ENCODE results near the gene CHMP6. TPM values are rescaled to one million over a fixed set of nuclear protein-coding genes. Genes with fewer than 3 reads are reported as not detected.

CHMP6 gene
- total RNA-seq, 3 donors from 2014 or later = 18.6 to 30.2 (median 27.7) TPM

DNA sequence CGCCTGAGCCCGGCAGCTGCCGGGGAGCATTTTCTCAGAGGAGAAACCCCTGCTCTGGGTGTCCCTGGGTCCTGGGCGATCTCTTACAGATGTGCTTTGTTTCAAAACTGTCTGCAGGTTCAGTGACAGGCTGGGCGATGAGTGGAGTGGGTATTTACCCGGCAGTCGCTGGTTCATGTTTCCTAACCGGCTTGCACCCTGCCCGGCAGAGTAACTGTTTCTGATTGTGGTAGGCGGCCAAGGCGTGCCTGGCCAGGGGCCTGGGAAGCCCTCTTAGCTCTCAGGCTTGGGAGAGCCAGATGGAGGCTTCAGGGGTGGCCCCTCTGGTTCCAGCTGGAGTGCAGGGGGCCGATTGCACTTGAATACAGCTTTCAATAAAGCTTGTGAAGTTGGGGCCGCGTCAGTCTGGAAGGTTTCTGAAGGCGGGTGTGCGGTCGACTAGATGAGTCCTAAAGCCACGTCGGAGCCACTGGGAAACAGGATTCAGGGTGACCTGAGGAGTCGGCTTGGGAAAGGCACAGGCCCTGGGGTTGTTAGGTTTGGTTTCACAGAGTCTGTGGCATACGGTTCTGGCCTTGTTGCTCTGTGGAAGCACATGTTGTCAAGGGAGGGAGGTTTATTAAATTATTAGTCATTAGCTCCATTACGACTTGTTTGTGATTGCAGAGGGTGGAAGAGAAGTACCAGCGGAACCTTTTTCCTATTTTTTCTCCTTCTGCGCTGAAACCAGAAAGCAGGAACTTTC is 44.7 kb downstream of the CHMP6 start:
- Histone ChIP-seq H3K27me3 (no peaks in the 10 kb centered on the region), H3K9me3 (no peaks in the 10 kb centered on the region), H3K36me3 (no peaks in the 10 kb centered on the region), H3K4me3 (peak overlapping the region; percentile 59 to 74 (median 68)), H3K4me1 (peaks cover 12 to 40% of the 10 kb centered on the region in 2 donors), H3K27ac (peak overlapping the region; percentile 80 to 88)
- DNase-seq (ENCODE audit: low spot score in 2 of 2) = no peak
- TF ChIP-seq POLR2A (IDR thresholded peaks at IDR 0.05) (no peak), POLR2AphosphoS5 (IDR thresholded peaks at IDR 0.05) (no peak)
- TF ChIP-seq, protein P1, sequence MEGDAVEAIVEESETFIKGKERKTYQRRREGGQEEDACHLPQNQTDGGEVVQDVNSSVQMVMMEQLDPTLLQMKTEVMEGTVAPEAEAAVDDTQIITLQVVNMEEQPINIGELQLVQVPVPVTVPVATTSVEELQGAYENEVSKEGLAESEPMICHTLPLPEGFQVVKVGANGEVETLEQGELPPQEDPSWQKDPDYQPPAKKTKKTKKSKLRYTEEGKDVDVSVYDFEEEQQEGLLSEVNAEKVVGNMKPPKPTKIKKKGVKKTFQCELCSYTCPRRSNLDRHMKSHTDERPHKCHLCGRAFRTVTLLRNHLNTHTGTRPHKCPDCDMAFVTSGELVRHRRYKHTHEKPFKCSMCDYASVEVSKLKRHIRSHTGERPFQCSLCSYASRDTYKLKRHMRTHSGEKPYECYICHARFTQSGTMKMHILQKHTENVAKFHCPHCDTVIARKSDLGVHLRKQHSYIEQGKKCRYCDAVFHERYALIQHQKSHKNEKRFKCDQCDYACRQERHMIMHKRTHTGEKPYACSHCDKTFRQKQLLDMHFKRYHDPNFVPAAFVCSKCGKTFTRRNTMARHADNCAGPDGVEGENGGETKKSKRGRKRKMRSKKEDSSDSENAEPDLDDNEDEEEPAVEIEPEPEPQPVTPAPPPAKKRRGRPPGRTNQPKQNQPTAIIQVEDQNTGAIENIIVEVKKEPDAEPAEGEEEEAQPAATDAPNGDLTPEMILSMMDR (IDR thresholded peaks at IDR 0.05) = no peak
- intact Hi-C loops (cut with DNase I; ENCODE audit: low total_unique reads) = no loop called here

DNA sequence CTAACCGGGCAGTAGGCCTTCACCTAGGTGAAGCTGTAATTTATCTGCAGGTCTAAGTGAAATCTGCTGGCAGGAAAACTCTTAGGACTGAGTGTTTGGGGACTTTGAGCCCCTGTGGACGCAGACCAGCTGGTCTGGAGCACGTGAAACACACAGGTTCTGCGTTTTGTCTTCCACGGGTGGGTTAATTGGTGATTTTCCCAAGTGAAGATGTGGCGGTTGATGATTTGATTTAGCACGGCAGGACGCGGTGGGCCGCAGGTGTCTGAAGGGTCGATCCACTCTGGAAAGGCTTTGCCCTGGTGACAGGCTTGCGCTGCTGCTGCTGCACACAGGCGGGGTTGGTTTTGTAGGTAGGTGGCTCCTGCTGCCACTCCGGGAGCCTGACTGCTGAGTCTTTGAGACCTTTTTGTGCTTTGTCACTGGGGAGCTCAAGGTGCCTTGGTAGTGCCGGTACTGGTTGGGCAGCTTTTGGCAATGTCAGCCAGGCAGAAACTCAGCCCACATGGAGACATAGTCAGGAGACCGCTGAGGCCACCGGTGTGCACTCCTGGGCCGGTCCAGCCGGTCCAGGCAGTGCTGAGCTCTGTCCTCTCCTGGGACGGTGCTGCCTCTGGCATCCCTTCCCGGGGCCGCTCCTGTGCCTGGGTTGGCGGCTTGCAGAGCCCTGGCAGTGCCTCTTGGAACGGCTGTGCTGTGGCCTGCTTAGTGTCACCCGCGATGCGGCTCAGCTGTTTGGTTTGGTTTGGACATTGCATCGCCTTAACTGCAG is 45.6 kb downstream of the CHMP6 start:
- intact Hi-C loops (cut with DNase I; ENCODE audit: low total_unique reads) = no loop called here
- TF ChIP-seq, protein P1 (IDR thresholded peaks at IDR 0.05) = peak in 1 of 3 donors; percentile 8
- TF ChIP-seq POLR2A (IDR thresholded peaks at IDR 0.05) (no peak), POLR2AphosphoS5 (IDR thresholded peaks at IDR 0.05) (peak; percentile 20 to 78 (median 33))
- H3K9me3 ChIP-seq = no peaks in the 10 kb centered on the region
- peaks cover 12 to 43% of the 10 kb centered on the region in 2 donors for H3K4me1 ChIP-seq
- H3K27me3 ChIP-seq = no peaks in the 10 kb centered on the region
- DNase-seq (ENCODE audit: low spot score in 2 of 2) = peak; percentile 89 to 92
- no peaks in the 10 kb centered on the region for H3K36me3 ChIP-seq
- peak overlapping the region in 2 of 3 donors; percentile 68 to 74 for H3K4me3 ChIP-seq
- H3K27ac ChIP-seq = peak overlapping the region; percentile 80 to 88

DNA sequence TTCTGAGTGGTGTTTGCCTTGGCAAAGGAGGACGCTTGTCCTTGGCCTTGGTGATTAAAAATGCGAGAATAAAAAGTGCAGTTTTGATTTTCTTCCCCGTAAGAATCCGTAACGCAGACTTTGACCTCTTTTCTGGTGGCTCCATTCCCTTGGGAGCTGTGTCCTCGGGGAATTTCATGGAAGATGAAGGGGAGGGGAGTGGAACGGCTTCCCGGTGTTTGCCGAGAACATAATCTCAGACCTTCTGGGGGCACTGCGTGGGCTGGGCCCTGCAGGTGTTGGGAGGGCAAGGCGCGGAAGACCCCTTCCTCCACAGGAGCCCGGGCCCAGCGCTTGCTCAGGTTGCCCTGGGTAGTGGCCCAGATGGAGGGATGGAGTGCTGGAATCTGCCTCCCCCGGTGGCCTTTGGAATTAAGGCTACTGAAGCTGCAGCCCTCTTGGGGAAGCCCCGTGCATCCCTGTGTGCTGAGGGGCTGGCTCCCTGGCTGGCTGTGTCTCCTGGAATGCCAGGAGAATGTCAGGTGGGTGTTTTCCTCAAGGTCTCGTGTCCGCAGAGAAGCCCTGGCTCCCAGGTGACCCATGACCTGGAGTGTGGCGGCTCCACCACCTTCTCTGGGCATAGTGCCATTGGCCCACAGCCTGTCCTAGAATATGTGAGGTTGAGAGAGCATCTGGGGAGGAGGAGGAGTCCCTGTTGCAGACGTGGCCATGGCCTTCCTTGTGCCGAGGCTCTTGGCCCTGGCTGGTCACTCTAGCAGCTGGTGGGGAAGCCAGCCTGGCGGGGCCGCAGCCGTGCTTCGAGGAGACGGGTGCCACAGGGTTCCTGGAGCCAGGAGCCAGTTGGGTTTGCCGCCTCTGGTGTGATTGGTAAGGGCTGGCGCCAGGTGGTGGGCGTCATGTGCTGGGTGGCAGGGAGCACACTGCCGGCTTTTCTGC is 46.4 kb downstream of the CHMP6 start:
- Histone ChIP-seq H3K9me3 (no peaks in the 10 kb centered on the region), H3K4me3 (peak overlapping the region in 2 of 3 donors; percentile 68 to 74), H3K27ac (peak overlapping the region; percentile 80 to 88), H3K4me1 (peaks cover 12 to 43% of the 10 kb centered on the region in 2 donors), H3K36me3 (no peaks in the 10 kb centered on the region), H3K27me3 (no peaks in the 10 kb centered on the region)
- no peak for DNase-seq (ENCODE audit: low spot score in 2 of 2)
- intact Hi-C loops (cut with DNase I; ENCODE audit: low total_unique reads) = no loop called here
- TF ChIP-seq POLR2A (IDR thresholded peaks at IDR 0.05) (no peak), POLR2AphosphoS5 (IDR thresholded peaks at IDR 0.05) (no peak)
- TF ChIP-seq, protein P1 (IDR thresholded peaks at IDR 0.05) = no peak

DNA sequence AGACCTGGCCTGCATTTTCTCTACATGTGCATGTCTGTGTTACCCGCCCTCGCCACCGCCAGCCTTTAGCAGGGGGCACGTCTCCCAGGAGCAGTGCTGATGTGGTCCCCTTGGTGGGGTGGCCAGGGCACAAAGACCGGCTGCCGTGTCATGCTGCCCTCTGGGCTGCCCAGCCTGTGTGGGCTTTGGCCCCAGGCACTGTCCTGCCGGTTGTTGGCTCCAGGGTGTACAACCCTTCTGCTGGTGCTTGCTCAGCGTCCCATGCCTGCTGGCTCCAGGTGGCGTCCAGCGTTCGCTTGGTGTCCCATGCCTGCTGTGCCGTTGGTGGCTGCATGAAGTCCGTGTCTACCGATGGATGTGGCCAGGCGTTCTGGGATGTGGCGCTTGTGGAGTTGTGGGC is 47.5 kb downstream of the CHMP6 start:
- peaks cover 8 to 45% of the 10 kb centered on the region in 2 donors for H3K4me1 ChIP-seq
- DNase-seq (ENCODE audit: low spot score in 2 of 2) = no peak
- no peaks in the 10 kb centered on the region for H3K9me3 ChIP-seq
- intact Hi-C loops (cut with DNase I; ENCODE audit: low total_unique reads) = no loop called here
- peak overlapping the region; percentile 80 to 88 for H3K27ac ChIP-seq
- H3K4me3 ChIP-seq = no peak overlapping the region
- H3K36me3 ChIP-seq = no peaks in the 10 kb centered on the region
- TF ChIP-seq, protein P1 (IDR thresholded peaks at IDR 0.05) = no peak
- TF ChIP-seq POLR2A (IDR thresholded peaks at IDR 0.05) = no peak
- no peak for TF ChIP-seq POLR2AphosphoS5 (IDR thresholded peaks at IDR 0.05)
- no peaks in the 10 kb centered on the region for H3K27me3 ChIP-seq

Measured in breast epithelium (tissue), 4 donors.